Esophagus squamous epithelium (tissue), 4 donors: ENCODE data around the gene ARL13A.

Experiments used
- CTCF ChIP-seq, 6 experiments: fragments of 450-650 bp in 4 of 6; fragments of 200-600 bp in 2 of 6; sonication (generic) in 2 of 6; IDR thresholded peaks; one replicate each; pipeline ENCODE4 v1.5.1; 2016 to 2019; ENCODE audit warnings: antibody characterized with exemption in 6 of 6, mild to moderate bottlenecking in 4 of 6, moderate library complexity in 4 of 6
- POLR2A ChIP-seq, 4 donors: fragments of 450-650 bp; IDR thresholded peaks; one replicate each; pipeline ENCODE4 v1.6.1; 2017; ENCODE audit warnings: antibody characterized with exemption in 4 of 4, mild to moderate bottlenecking in 4 of 4, moderate library complexity in 3 of 4

- TF ChIP-seq POLR2A (IDR thresholded peaks at IDR 0.05) (no peak), CTCF (IDR thresholded peaks at IDR 0.05) (no peak)
Measured at GRCh38 chrX:100926453-100926852, 43.1 kb upstream of the ARL13A start.
